ENCODE results near the gene IP6K3.

The IP6K3 gene

DNA sequence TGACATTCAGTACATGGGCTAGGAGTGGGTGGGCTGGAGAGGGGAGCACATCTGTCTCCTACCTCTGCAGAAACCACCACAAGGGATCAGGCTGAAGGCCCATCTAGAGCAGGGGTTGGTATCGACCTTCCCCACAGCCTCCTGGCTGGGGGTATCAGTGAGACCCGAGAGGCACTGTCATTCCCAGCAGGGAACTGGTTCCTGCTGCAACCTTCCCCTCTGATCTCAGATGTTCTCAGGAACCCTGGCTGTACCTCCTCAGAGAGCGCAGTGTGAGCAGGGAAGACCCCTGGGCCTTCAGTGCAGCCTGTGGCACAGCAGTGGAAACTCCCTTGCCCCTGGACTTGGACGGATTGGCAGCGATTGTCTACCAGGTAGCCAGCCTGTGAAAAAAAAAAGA is 7.8 kb downstream of the IP6K3 start:
- DNase-seq: no peak

DNA sequence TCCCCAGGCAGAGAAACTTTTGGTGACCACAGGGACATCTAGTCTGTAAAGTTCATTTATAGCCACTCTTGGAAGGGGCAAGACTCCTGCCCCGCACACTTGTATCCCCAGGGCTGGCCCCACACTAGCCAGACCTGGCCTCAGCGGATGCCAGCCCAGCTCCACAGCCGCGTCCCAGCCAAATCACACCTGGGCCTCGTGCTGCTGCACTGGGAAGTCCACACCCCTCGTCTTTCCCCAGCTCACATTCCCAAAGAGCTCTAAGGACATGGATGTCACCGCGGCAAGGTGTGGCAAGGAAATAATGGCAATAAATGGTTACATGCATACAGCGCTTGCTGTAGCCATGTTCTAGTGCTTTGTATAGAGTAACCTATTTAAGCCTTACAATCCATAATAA is 8.6 kb downstream of the IP6K3 start:
- DNase-seq: no peak

- no peak for DNase-seq
Measured at GRCh38 chr6:33737267-33738026, 9.3 kb downstream of the IP6K3 start.

- no peak for DNase-seq
Measured at GRCh38 chr6:33735216-33735615, 11.5 kb downstream of the IP6K3 start.

DNA sequence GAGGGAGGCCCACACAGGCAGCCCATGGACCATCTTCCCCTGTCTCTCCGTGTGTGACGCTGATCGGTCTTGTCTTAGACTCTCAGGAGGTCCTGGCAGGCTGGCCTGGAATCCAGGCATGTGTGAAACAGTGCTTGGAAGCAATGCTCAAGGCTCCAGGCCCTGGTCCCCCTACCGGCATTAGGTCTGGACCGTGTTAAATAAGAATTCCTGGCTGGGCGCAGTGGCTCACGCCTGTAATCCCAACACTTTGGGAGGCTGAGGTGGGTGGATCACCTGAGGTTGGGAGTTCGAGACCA is 13.0 kb downstream of the IP6K3 start:
- DNase-seq: no peak

DNA sequence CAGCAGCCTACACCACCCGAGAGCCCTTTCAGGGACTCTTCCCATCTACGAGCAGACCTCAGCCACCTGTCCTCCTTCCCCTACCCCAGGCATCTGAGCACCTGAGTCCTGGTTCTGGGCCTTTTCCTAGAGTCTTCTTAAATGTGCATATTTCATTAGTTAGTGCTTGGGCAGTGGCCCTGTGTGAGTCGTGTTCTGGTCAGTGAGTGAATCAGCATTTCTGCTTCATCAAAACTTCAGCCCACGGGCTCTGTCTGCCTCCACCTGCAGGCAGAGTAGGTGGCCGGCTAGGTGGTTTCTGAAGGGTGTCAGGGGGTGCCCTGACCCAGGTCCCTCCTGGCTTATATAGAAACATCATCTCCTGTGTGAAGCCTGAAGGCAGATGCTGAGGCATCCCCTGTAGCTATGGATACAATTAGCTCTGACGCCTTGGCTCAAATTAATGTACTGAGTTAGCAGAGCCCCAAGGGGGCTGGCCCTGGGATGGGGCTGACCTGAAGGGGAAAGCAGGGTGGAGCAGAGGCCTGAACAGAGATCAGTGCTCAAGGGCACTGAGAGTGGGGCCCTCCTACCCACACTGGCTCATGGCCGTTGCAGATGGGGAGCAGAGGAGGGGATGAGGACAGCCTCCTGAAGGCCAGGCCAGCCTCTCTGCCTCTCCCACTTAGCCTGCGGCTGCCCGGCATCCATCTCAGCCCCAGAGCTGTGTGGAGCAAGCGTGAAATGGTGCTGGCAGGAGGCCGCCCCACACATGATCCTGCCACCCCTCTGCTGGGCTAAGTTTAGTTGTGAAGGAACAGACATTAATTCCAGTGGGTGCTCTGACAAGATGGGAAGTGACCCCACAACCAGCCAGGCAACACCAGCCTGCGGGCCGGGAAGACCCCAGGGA is 13.6 kb downstream of the IP6K3 start:
- no peak for DNase-seq

GRCh38 chr6:33732385-33732784 is 14.3 kb downstream of the IP6K3 start:
- no peak for DNase-seq

GRCh38 chr6:33731751-33732282 is 14.9 kb downstream of the IP6K3 start:
- no peak for DNase-seq

DNA sequence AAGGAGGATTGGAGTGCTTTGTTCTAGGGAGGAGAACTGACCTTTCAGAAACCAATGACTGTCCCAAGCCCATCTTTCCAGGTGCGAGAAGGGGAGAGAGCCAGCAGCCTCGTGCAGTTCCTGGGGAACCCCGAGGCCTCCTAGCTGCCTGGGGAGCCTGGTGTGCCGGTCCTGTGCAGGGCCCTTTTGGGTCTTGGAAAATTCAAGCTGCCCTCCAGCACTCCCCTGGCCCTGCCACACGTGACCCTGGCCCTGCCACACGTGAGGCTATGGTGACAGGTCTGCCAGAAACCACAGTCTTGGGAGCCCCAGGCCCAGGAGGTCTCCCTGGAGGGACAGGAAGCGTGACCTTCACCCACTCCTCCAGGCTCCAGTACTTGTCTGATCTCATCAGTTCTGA is 15.7 kb downstream of the IP6K3 start:
- no peak for DNase-seq

GRCh38 chr6:33730611-33731010 is 16.1 kb downstream of the IP6K3 start:
- DNase-seq: no peak

DNA sequence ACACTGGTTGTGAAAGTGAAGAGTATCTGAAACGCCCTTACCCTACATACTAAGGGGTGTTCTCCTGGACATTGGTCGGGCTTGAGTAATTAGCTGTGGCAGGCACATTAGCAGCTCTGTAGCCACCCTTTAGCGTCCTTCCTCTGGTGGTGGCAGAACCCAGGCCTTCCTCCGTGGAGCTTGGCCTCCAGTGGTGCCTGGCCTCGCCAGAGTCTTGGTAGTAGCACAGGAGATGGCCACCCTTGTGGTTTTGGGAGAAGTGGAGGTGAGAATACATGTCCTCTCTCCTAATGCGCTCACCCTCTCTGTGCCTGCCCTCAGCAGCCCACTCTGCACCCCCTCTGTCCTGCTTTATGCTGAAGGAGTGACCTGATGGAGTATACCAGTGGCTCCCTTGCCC is 17.6 kb downstream of the IP6K3 start:
- DNase-seq: no peak

DNA sequence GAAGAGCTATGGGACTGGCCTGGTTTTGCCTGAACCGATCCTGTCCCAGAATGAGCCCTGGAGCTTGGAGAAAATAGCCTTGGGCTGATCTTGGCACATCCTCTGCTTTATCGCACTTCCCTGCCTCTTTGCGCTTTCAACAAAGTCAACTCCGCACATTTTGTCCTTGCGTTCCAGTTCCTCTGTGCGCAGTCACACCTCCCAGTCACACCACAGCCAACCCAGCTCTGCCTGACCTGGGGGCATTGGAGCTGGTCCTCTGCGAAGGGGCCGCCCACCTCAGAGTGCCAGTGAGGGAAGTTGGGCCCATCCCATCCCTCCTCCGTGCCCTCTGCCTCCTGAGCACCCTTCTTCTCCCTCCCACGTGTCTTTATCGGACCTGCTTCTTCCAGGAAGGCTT is 18.3 kb downstream of the IP6K3 start:
- DNase-seq: no peak

GRCh38 chr6:33727932-33728331 is 18.8 kb downstream of the IP6K3 start:
- DNase-seq: no peak

GRCh38 chr6:33727126-33727525 is 19.6 kb downstream of the IP6K3 start:
- DNase-seq: no peak

GRCh38 chr6:33726696-33727095 is 20.0 kb downstream of the IP6K3 start:
- DNase-seq: no peak

DNA sequence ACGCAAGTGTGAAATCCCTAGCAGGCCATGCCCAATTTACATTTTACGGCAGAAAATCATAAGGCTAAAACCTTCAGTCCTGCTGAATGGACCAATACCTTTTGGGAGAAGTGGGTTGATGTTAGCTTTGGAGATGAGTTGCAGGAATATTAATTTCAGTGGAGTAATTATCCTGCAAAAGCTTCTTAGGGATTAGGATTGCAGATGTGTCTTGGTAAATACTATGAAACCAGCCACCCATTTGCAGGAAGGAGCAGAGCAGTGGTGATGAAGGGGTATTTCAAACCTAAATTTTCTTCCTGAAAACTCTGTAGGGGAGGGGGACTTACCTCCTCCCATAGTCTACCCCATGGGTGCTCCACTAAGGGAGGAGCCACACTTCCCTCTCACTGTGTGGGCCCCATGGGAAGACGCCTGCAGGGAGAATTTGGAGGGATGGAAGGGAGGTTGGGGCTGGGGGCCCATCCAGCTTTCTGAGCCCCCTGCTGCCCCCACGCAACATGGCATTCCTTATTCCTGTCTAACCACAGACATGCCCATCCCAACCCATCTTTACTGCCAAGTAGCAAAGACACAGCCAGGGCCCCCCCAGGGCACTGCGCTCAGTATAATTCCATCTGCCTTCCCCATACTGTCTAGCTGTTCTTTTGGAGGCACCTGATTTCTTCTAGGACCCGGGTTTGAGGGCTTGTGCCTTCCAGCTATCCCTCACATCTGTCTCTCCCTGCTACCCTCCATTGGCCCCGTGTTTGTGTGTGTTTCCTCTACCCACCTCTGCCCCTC is 20.6 kb downstream of the IP6K3 start:
- DNase-seq: no peak

DNA sequence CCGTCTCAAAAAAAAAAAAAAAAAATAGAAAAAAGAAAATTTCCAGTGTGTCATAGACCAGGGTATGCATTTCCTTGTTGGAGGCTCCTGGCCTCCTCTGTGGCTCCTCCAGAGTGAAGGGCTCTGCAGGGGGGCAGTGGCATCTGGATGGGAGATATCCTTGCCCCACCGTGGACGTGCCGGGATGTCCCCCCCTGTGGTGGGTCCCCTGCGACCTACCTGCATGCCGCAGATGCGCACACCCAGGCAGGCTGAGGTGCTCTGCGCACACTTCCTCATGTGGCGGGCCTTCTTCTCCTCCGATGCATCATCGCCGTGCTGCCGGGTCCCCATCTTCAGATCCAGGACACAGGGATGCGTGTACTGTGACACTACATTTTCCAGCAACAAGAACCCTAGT is 21.5 kb downstream of the IP6K3 start:
- DNase-seq: no peak

DNA sequence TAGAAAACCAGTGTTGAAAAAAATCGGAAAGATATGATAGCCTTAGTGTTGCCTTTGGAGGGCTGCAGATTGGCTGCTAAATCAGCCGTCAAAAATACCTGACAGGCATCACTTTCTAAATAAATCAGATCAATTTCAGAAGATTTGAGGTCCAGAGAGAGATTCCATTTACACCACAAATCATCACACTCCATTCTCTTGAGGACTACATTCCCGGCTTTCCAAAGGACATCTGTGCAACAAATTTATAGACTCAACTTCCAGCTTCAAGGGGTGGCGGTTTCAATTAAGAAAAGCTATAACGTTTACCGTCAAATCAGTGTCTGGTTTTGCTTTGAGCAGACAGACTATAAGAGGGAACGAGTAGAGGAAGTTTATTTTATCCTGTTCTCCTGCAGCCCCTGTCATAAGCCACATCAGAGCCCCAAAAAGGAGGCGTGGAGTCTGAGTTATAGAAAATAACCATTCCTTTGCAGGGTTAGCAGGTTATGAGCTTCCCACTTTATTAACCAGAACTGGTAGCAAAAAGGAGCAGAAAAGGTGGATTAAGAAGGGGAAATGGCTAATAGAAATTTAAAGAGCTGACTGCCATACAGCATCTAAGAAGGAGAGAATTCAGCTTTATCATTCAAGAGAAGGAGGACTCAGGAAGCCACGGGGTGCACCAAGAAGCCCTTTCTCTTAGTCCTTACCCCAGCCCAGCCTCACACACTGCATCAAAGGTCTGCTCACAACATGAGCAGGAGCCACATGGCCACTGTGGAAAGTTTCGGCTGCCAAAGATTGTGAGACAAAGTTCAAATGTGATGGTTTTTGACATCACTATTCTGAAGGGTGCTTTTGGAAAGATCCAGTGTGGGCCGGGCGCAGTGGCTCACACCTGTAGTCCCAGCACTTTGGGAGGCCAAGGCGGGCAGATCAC is 22.3 kb downstream of the IP6K3 start:
- DNase-seq: no peak

- no peak for DNase-seq
Measured at GRCh38 chr6:33723371-33724085, 23.2 kb downstream of the IP6K3 start.

DNA sequence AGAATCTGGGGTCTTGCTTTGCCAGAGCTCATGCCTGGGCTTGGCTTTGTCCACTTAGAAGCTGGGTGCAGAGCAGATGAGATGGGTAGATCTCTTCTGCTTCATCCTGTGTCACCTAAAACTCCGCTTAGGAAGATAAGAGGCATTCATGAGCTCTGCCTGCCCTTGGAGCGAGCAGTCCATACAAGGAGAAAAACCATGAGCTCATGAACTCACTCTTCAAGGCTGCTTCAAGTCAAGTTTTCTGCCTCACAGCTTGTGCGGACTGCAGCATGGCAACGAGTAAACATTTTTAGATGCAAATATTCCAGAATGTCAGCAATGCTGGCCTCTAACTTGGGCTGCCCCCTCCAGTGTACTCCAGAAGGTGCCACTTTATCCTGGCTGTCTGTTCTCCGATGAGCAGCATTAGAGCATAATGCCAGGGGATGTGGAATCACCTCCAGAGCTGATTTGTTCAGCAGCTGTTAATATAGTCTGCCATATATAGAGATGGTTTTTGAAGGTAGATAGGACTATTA is 24.5 kb downstream of the IP6K3 start:
- no peak for DNase-seq

GRCh38 chr6:33721508-33721907 is 25.2 kb downstream of the IP6K3 start:
- no peak for DNase-seq
